HFFc6 (cell line): Measurements from ENCODE around the gene IL16. TPM values are rescaled to one million over a fixed set of nuclear protein-coding genes. Genes with fewer than 3 reads are reported as not detected.

ENCODE experiments used
- DNase-seq: peaks from one replicate; pipeline ENCODE4 v3.0.0-alpha.2; 2018
- H3K27ac Mint-ChIP-seq: 2 replicates; pipeline ENCODE4 v1.8.0; 2020; ENCODE audit warnings: mild to moderate bottlenecking, mixed read lengths
- H3K27me3 Mint-ChIP-seq: 2 replicates; pipeline ENCODE4 v1.8.0; 2021; ENCODE audit warnings: mild to moderate bottlenecking, moderate library complexity, mixed read lengths; ENCODE audit not compliant: insufficient read depth
- H3K36me3 Mint-ChIP-seq: 2 replicates; pipeline ENCODE4 v1.8.0; 2021; ENCODE audit warnings: low read depth, mixed read lengths
- H3K4me1 Mint-ChIP-seq: 2 replicates; pipeline ENCODE4 v1.8.0; 2020; ENCODE audit warnings: low read depth, mixed read lengths
- H3K4me3 Mint-ChIP-seq: 2 replicates; pipeline ENCODE4 v1.8.0; 2020; ENCODE audit warnings: mild to moderate bottlenecking, moderate library complexity, mixed read lengths
- H3K9me3 Mint-ChIP-seq: 2 replicates; pipeline ENCODE4 v1.8.0; 2020; ENCODE audit warnings: mild to moderate bottlenecking, mixed read lengths
- total RNA-seq, 6 experiments: library from RNA; stranded (reverse); fragmentation: NEBNext Ultra II Directional; extraction: Animal tissue kit (Norgen Biotek cat#: 25700); gene quantifications; 2 replicates in 1 of 6; 3 replicates in 5 of 6; pipeline ENCODE4 v1.2.3, GENCODE V29; 2021
- TF ChIP-seq, protein P1 (sequence below): fragments of 200-600 bp; sonication (generic); IDR thresholded peaks from 2 replicates; pipeline ENCODE4 v1.5.0; 2021; ENCODE audit warnings: antibody characterized with exemption, mild to moderate bottlenecking

The IL16 gene
- total RNA-seq, 6 experiments from 2014 or later: not detected

DNA sequence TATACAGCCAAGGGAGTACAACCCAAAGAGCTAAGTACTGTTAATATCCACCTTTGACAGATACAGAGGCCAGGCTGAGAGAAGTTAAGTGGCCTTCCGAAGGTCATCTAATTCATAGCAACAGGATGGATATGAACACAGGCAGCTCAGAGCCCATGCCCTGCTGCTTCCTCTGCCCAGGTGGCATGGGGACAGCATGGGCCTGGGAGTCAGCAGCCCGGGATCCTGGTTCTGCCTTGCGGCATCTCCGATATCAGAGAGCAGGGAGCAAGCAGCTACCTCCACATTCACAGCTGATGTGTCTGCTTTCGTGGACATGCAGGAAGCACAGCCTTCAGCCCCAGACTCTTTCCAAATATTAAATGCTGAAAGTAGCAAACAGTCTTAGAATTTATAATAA is 71.7 kb downstream of the IL16 start:
- TF ChIP-seq, protein P1, sequence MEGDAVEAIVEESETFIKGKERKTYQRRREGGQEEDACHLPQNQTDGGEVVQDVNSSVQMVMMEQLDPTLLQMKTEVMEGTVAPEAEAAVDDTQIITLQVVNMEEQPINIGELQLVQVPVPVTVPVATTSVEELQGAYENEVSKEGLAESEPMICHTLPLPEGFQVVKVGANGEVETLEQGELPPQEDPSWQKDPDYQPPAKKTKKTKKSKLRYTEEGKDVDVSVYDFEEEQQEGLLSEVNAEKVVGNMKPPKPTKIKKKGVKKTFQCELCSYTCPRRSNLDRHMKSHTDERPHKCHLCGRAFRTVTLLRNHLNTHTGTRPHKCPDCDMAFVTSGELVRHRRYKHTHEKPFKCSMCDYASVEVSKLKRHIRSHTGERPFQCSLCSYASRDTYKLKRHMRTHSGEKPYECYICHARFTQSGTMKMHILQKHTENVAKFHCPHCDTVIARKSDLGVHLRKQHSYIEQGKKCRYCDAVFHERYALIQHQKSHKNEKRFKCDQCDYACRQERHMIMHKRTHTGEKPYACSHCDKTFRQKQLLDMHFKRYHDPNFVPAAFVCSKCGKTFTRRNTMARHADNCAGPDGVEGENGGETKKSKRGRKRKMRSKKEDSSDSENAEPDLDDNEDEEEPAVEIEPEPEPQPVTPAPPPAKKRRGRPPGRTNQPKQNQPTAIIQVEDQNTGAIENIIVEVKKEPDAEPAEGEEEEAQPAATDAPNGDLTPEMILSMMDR: no peak
- H3K9me3 Mint-ChIP-seq: no peaks in the 10 kb centered on the region
- no peak overlapping the region for H3K4me3 Mint-ChIP-seq
- no peaks in the 10 kb centered on the region for H3K36me3 Mint-ChIP-seq
- peaks cover 22% of the 10 kb centered on the region for H3K27me3 Mint-ChIP-seq
- peaks cover 27% of the 10 kb centered on the region for H3K4me1 Mint-ChIP-seq
- DNase-seq: no peak
- H3K27ac Mint-ChIP-seq: no peak overlapping the region

DNA sequence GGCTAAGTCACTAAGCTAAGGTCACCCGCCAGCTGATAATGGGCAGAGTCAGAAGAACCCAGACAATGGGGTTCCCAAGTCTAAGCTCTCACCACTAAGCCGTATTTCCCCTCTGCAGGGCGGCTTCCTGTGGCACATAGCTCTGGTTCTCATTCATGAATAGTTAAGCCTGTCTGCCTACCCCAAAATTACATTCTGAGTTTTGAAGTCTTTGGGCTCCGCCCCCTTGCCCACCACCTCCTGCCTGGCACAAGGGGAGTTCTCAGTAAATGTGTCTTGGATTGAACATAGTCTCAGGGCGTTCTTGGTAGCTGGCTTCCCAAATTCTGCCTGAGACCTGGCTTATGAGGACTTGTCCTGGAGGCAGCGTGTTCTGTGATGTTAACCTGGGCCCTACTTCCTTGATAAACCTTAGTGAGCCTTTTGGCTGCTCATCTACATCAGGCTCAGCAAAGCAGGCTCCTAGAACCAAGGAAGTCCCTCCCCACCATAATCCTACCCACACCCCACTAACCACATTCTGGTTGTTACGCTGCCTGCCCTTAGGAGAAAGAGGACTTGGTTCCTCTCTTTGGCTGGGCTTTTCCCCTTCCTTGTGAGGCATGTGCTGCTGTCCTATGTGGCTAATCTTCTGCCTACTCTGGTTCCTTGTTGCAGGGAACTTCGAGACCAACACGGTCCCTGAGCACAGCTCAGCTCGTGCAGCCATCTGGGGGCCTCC is 72.4 kb downstream of the IL16 start:
- no peak for DNase-seq
- Mint-ChIP-seq H3K36me3 (no peaks in the 10 kb centered on the region), H3K4me1 (peaks cover 27% of the 10 kb centered on the region), H3K27me3 (peaks cover 26% of the 10 kb centered on the region), H3K9me3 (no peaks in the 10 kb centered on the region), H3K27ac (no peak overlapping the region), H3K4me3 (no peak overlapping the region)
- TF ChIP-seq, protein P1: no peak

DNA sequence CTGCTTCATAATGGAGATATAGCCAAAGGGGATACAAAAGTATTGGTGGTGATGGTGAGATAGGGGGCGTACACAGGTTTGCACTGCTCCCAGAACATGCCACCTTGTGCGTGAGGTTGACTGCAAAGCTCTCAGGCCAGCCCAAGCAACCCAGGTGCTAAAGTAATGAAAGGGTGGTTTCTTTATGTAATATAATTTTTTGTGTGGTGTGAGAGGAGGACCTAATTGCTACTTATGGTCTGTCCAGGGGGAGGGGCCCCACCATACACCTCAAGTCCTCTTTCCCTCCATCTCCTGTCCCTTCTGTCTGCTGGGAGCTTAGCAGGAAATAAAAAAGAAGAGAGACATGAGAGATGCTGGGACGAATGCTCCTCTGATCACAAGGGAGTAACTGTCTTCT is 73.5 kb downstream of the IL16 start:
- Mint-ChIP-seq H3K36me3 (no peaks in the 10 kb centered on the region), H3K9me3 (no peaks in the 10 kb centered on the region), H3K27me3 (peaks cover 21% of the 10 kb centered on the region), H3K4me3 (no peak overlapping the region), H3K4me1 (peaks cover 27% of the 10 kb centered on the region), H3K27ac (no peak overlapping the region)
- DNase-seq: no peak
- TF ChIP-seq, protein P1: no peak

DNA sequence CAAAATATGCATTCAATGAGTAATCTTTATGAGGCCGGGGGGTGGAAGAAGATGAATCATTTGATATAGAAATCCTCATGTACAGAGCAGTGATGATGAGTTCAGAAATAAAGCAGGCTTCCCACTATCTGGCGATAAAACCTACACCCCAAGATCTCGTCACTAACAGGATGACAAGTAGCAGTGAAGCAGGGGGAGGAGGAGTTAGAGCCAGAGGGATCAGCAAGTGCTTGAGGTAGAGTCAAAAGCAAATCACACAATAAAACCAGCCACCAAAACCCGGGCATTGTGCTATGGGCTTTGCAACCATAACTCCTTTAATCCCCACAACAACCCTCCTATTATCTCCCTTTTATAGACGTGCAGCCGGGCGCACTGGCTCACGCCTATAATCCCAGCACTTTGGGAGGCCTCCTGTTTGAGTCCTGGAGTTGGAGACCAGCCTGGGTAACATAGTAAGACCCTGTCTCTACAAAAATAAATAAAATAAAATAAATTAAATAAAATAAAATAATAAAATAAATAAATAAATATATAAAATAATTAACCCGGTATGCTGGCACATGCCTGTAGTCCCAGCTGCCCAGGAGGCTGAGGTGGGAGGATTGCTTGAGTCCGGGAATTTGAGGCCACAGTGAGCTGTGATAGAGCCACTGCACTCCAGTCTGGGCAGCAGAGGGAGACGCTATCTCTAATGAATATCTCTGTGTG is 74.3 kb downstream of the IL16 start:
- Mint-ChIP-seq H3K4me3 (no peak overlapping the region), H3K4me1 (peaks cover 20% of the 10 kb centered on the region), H3K27me3 (peaks cover 21% of the 10 kb centered on the region), H3K27ac (no peak overlapping the region), H3K9me3 (no peaks in the 10 kb centered on the region), H3K36me3 (no peaks in the 10 kb centered on the region)
- peak; percentile 6 for DNase-seq
- TF ChIP-seq, protein P1: no peak

DNA sequence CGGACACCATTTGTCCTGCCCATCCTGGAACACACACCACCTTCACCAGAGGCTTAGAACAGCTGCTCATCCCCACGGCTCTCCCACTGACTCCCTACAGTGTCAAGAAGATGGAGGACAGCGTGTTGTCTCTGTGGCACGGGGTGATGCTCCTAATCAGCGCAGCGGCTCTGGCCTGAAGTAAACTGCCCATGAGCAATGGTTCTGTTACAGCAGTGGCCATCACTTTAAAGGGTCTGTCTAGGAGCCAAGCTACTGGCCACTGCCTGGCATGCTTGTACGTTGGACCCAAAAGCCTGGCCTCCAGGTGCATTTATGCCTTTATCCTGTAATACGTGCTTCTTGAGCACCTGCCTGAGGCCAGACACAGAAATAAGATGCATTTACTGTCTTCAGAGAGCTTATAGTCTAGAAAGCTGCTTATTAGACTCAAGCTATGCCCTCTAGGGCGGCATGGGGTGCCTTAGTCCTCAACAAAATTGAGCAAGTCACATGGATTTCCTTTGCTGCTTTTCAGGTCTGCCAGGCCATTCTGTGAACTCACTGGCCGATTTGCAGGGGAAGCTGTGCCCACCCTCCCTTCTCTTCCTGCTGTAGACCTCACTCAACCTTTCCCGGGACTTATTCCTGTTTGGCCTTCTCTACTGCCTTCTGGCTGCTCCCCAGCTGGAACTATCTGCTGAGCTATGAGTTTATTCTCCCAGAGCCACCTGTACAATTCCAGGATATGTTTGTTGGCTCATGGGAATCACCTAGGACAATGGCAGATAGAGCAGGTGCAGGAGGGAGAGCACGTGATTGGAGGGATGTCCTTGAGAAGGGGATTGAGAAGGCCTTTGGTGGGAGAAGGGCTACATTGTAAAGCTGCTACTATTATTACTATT is 75.3 kb downstream of the IL16 start:
- Mint-ChIP-seq H3K4me1 (peaks cover 13% of the 10 kb centered on the region), H3K36me3 (peaks cover 4% of the 10 kb centered on the region), H3K9me3 (peaks cover 4% of the 10 kb centered on the region), H3K27ac (no peak overlapping the region), H3K4me3 (no peak overlapping the region), H3K27me3 (peaks cover 19% of the 10 kb centered on the region)
- TF ChIP-seq, protein P1: no peak
- no peak for DNase-seq
